ENCODE measurements around the gene ATP6V1B1. TPM values are rescaled to one million over a fixed set of nuclear protein-coding genes. Genes with fewer than 3 reads are reported as not detected.
A peak's percentile ranks its signal among the peaks of the same experiment; 100 is the strongest.

Gene ATP6V1B1
- total and polyA plus RNA-seq, 7 donors: 0.10 to 0.70 (median 0.38) TPM; not detected in 2

GRCh38 chr2:71000780-71001591 lies 65.3 kb downstream of the ATP6V1B1 start:
- no peaks in the 10 kb centered on the region for H3K9me3 ChIP-seq
- H3K36me3 ChIP-seq (ENCODE audit: insufficient read depth in 1 of 2, low read depth in 1 of 2): no peaks in the 10 kb centered on the region
- intact Hi-C loops (cut with DNase I): no loop called here
- DNase-seq (peak; percentile 72 to 88), ATAC-seq (peak; percentile 71 to 96 (median 86))
- H3K4me1 ChIP-seq: peaks cover 8% of the 10 kb centered on the region
- TF ChIP-seq CTCF (IDR thresholded peaks at IDR 0.05): peak; percentile 87
- WGBS, 3 donors: 23 to 27% (median 24%) methylated on average over 21 of the region's 21 CpGs
- no peak overlapping the region for H3K27ac ChIP-seq
- H3K27me3 ChIP-seq (ENCODE audit: insufficient read depth in 3 of 3, low read length in 2 of 3): no peaks in the 10 kb centered on the region
- peak overlapping the region; percentile 55 for H3K4me3 ChIP-seq

DNA sequence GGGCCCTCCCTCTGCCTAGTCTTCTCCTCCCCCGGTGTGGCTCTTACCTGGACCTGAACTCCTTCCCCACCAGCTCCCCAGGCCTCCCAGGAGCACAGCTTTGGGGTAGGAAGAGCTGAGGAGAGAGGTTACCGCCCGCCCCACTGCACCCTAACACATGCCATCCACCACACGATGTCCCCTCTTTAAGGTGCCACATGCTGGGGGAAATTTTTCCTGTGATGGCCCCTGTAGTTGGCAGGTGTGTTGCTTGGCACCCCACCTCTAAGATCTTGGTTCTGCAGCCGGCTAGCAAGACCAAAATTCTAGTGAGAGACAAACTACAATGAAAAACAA lies 65.9 kb downstream of the ATP6V1B1 start:
- DNase-seq: no peak
- Histone ChIP-seq H3K9me3 (no peaks in the 10 kb centered on the region), H3K27ac (no peak overlapping the region), H3K4me1 (peaks cover 8% of the 10 kb centered on the region), H3K36me3 (ENCODE audit: insufficient read depth in 1 of 2, low read depth in 1 of 2) (no peaks in the 10 kb centered on the region), H3K4me3 (no peak overlapping the region), H3K27me3 (ENCODE audit: insufficient read depth in 3 of 3, low read length in 2 of 3) (no peaks in the 10 kb centered on the region)
- 71 to 80% (median 79%) methylated on average over 5 of the region's 5 CpGs for WGBS, 3 donors
- intact Hi-C loops (cut with DNase I): no loop called here
- ATAC-seq: no peak
- TF ChIP-seq CTCF (IDR thresholded peaks at IDR 0.05): no peak

DNA sequence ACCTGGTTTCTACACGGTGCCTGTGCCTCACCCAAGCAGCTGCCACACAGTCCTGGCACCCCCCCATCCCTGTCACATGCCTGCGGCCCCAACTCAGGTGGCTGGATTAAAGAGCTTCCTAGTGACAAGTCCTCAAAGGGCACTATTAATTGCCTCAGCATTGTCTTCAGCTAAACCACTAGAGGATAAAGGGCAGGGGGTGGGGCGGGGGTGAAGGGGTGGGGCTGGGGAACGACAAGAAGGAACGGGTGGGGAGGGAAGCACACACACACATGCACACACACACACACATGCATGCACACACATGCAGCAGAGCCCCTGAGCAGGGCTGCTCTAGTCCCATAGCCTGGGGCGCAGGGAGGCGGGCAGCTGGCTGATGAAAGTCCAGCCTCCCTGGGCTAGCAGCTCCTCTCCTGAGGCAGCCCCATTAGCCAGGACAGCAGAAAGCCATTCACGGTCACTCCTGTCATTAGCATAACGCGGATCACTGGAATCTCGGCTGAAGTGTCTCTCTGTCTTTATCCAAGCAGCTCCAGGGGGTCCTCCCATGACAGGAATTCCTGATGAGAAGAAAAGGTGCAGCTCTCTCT lies 66.4 kb downstream of the ATP6V1B1 start:
- intact Hi-C loops (cut with DNase I): no loop called here
- Histone ChIP-seq H3K27me3 (ENCODE audit: insufficient read depth in 3 of 3, low read length in 2 of 3) (no peaks in the 10 kb centered on the region), H3K9me3 (no peaks in the 10 kb centered on the region), H3K4me1 (peaks cover 7% of the 10 kb centered on the region), H3K27ac (no peak overlapping the region), H3K36me3 (ENCODE audit: insufficient read depth in 1 of 2, low read depth in 1 of 2) (no peaks in the 10 kb centered on the region), H3K4me3 (no peak overlapping the region)
- 35 to 43% (median 37%) methylated on average over 11 of the region's 11 CpGs for WGBS, 3 donors
- ATAC-seq (no peak), DNase-seq (no peak)
- no peak for TF ChIP-seq CTCF (IDR thresholded peaks at IDR 0.05)

- Histone ChIP-seq H3K36me3 (ENCODE audit: insufficient read depth in 1 of 2, low read depth in 1 of 2) (no peaks in the 10 kb centered on the region), H3K9me3 (no peaks in the 10 kb centered on the region), H3K4me1 (peaks cover 5% of the 10 kb centered on the region), H3K27ac (no peak overlapping the region), H3K4me3 (no peak overlapping the region), H3K27me3 (ENCODE audit: insufficient read depth in 3 of 3, low read length in 2 of 3) (no peaks in the 10 kb centered on the region)
- DNase-seq: no peak
- whole genome bisulfite sequencing, 3 donors: 74 to 82% (median 81%) methylated on average over 6 of the region's 6 CpGs
- no peak for TF ChIP-seq CTCF (IDR thresholded peaks at IDR 0.05)
- intact Hi-C loops (cut with DNase I): no loop called here
- ATAC-seq: no peak
These were observed 67.7 kb downstream of the ATP6V1B1 start for GRCh38 chr2:71003396-71003795.

Measured in psoas muscle (tissue), 8 donors.